ENCODE data around the gene SLC9A8. TPM values are rescaled to one million over a fixed set of nuclear protein-coding genes. Genes with fewer than 3 reads are reported as not detected.

Gene SLC9A8
- total RNA-seq, 1 experiment from 2014 or later: 6.5 TPM

DNA sequence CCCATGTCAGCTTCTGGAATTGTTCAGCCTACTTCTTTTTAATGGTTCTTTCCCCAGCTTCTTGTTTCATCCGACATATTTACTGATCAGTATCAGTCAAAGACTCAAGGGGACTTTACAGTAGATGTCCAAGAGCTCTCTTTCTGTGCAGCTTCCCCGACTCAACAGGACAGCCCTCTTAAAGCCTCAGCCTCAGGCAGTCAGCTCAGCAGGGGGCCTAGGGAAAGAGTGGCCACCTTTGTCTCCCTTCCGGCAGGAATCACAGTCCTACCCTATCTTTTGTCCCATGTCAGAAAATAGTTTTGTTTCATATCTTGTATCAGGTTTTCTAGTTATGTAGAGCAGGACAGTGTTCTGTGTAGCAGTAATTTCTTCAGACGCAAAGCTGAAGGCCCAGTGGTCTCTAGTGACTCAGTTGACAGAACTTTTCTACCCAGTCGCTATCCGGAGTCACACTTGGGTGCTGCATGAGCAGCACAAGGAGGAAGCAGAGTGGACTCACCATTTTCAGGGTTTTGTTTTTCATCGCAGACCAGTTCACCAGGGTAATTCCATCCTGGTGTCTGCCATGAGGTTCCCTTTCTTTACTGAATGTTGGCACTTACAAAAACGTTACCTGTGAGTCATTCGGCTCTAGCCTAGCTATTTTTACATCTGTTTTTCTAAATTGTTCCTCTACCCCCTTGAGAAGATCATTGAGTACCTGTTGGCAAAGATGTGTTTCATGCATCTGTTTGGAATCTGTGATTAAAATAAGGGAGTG, 55.0 kb downstream of the SLC9A8 start:
- Mint-ChIP-seq H3K4me1 (peaks cover 15% of the 10 kb centered on the region), H3K27ac (no peak overlapping the region), H3K36me3 (no peaks in the 10 kb centered on the region; the same call in 1 of the 2 replicates), H3K27me3 (ENCODE audit: low read depth) (no peaks in the 10 kb centered on the region), H3K9me3 (no peaks in the 10 kb centered on the region), H3K4me3 (no peak overlapping the region)
- DNase-seq (ENCODE audit: low spot score) (peak; percentile 57), ATAC-seq (peak; percentile 51)
- TF ChIP-seq, protein P1, sequence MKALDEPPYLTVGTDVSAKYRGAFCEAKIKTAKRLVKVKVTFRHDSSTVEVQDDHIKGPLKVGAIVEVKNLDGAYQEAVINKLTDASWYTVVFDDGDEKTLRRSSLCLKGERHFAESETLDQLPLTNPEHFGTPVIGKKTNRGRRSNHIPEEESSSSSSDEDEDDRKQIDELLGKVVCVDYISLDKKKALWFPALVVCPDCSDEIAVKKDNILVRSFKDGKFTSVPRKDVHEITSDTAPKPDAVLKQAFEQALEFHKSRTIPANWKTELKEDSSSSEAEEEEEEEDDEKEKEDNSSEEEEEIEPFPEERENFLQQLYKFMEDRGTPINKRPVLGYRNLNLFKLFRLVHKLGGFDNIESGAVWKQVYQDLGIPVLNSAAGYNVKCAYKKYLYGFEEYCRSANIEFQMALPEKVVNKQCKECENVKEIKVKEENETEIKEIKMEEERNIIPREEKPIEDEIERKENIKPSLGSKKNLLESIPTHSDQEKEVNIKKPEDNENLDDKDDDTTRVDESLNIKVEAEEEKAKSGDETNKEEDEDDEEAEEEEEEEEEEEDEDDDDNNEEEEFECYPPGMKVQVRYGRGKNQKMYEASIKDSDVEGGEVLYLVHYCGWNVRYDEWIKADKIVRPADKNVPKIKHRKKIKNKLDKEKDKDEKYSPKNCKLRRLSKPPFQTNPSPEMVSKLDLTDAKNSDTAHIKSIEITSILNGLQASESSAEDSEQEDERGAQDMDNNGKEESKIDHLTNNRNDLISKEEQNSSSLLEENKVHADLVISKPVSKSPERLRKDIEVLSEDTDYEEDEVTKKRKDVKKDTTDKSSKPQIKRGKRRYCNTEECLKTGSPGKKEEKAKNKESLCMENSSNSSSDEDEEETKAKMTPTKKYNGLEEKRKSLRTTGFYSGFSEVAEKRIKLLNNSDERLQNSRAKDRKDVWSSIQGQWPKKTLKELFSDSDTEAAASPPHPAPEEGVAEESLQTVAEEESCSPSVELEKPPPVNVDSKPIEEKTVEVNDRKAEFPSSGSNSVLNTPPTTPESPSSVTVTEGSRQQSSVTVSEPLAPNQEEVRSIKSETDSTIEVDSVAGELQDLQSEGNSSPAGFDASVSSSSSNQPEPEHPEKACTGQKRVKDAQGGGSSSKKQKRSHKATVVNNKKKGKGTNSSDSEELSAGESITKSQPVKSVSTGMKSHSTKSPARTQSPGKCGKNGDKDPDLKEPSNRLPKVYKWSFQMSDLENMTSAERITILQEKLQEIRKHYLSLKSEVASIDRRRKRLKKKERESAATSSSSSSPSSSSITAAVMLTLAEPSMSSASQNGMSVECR (CRISPR knock-in tag; IDR thresholded peaks at IDR 0.05; ENCODE audit: borderline replicate concordance): no peak
- no peak for TF ChIP-seq KAT7 (CRISPR knock-in tag; IDR thresholded peaks at IDR 0.05; ENCODE audit: borderline replicate concordance)
- TF ChIP-seq, protein P2, sequence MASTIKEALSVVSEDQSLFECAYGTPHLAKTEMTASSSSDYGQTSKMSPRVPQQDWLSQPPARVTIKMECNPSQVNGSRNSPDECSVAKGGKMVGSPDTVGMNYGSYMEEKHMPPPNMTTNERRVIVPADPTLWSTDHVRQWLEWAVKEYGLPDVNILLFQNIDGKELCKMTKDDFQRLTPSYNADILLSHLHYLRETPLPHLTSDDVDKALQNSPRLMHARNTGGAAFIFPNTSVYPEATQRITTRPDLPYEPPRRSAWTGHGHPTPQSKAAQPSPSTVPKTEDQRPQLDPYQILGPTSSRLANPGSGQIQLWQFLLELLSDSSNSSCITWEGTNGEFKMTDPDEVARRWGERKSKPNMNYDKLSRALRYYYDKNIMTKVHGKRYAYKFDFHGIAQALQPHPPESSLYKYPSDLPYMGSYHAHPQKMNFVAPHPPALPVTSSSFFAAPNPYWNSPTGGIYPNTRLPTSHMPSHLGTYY (CRISPR knock-in tag; IDR thresholded peaks at IDR 0.05): no peak
- TF ChIP-seq, protein P3, sequence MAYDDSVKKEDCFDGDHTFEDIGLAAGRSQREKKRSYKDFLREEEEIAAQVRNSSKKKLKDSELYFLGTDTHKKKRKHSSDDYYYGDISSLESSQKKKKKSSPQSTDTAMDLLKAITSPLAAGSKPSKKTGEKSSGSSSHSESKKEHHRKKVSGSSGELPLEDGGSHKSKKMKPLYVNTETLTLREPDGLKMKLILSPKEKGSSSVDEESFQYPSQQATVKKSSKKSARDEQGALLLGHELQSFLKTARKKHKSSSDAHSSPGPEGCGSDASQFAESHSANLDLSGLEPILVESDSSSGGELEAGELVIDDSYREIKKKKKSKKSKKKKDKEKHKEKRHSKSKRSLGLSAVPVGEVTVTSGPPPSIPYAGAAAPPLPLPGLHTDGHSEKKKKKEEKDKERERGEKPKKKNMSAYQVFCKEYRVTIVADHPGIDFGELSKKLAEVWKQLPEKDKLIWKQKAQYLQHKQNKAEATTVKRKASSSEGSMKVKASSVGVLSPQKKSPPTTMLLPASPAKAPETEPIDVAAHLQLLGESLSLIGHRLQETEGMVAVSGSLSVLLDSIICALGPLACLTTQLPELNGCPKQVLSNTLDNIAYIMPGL (CRISPR knock-in tag; IDR thresholded peaks at IDR 0.05): no peak
- TF ChIP-seq, protein P4, sequence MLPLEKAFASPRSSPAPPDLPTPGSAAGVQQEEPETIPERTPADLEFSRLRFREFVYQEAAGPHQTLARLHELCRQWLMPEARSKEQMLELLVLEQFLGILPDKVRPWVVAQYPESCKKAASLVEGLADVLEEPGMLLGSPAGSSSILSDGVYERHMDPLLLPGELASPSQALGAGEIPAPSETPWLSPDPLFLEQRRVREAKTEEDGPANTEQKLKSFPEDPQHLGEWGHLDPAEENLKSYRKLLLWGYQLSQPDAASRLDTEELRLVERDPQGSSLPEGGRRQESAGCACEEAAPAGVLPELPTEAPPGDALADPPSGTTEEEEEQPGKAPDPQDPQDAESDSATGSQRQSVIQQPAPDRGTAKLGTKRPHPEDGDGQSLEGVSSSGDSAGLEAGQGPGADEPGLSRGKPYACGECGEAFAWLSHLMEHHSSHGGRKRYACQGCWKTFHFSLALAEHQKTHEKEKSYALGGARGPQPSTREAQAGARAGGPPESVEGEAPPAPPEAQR (CRISPR knock-in tag; IDR thresholded peaks at IDR 0.05): no peak
- no peak for TF ChIP-seq NR1H2 (CRISPR knock-in tag; IDR thresholded peaks at IDR 0.05)
- no peak for TF ChIP-seq TEAD4 (CRISPR knock-in tag; IDR thresholded peaks at IDR 0.05)
- TF ChIP-seq TEAD1 (CRISPR knock-in tag; IDR thresholded peaks at IDR 0.05): no peak
- TF ChIP-seq, protein P5, sequence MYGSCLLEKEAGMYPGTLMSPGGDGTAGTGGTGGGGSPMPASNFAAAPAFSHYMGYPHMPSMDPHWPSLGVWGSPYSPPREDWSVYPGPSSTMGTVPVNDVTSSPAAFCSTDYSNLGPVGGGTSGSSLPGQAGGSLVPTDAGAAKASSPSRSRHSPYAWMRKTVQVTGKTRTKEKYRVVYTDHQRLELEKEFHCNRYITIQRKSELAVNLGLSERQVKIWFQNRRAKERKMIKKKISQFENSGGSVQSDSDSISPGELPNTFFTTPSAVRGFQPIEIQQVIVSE (CRISPR knock-in tag; IDR thresholded peaks at IDR 0.05; ENCODE audit: borderline replicate concordance): no peak
- no peak for TF ChIP-seq SP1 (CRISPR knock-in tag; conservative IDR thresholded peaks at IDR 0.05)
- no peak for TF ChIP-seq ZNF138 (CRISPR knock-in tag; conservative IDR thresholded peaks at IDR 0.05)
- no peak for TF ChIP-seq HMGA2 (CRISPR knock-in tag; IDR thresholded peaks at IDR 0.05)
- no peak for TF ChIP-seq FOXJ3 (CRISPR knock-in tag; IDR thresholded peaks at IDR 0.05; ENCODE audit: borderline replicate concordance)
- TF ChIP-seq, protein P6, sequence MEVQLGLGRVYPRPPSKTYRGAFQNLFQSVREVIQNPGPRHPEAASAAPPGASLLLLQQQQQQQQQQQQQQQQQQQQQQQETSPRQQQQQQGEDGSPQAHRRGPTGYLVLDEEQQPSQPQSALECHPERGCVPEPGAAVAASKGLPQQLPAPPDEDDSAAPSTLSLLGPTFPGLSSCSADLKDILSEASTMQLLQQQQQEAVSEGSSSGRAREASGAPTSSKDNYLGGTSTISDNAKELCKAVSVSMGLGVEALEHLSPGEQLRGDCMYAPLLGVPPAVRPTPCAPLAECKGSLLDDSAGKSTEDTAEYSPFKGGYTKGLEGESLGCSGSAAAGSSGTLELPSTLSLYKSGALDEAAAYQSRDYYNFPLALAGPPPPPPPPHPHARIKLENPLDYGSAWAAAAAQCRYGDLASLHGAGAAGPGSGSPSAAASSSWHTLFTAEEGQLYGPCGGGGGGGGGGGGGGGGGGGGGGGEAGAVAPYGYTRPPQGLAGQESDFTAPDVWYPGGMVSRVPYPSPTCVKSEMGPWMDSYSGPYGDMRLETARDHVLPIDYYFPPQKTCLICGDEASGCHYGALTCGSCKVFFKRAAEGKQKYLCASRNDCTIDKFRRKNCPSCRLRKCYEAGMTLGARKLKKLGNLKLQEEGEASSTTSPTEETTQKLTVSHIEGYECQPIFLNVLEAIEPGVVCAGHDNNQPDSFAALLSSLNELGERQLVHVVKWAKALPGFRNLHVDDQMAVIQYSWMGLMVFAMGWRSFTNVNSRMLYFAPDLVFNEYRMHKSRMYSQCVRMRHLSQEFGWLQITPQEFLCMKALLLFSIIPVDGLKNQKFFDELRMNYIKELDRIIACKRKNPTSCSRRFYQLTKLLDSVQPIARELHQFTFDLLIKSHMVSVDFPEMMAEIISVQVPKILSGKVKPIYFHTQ (CRISPR knock-in tag; IDR thresholded peaks at IDR 0.05): no peak
- TF ChIP-seq, protein P7, sequence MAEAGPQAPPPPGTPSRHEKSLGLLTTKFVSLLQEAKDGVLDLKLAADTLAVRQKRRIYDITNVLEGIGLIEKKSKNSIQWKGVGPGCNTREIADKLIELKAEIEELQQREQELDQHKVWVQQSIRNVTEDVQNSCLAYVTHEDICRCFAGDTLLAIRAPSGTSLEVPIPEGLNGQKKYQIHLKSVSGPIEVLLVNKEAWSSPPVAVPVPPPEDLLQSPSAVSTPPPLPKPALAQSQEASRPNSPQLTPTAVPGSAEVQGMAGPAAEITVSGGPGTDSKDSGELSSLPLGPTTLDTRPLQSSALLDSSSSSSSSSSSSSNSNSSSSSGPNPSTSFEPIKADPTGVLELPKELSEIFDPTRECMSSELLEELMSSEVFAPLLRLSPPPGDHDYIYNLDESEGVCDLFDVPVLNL (CRISPR knock-in tag; IDR thresholded peaks at IDR 0.05; ENCODE audit: borderline replicate concordance, low read depth): no peak
- no peak for TF ChIP-seq ZNF396 (CRISPR knock-in tag; IDR thresholded peaks at IDR 0.05; ENCODE audit: borderline replicate concordance)
- no peak for TF ChIP-seq MYBL2 (CRISPR knock-in tag; IDR thresholded peaks at IDR 0.05)
- TF ChIP-seq GTF2I (CRISPR knock-in tag; conservative IDR thresholded peaks at IDR 0.05): no peak
- ChIA-PET POLR2A (no interaction called here), CTCF (interaction anchor here (0.5 to 1.8 kb wide), 6 partner anchors 19 to 326 kb away, joined by 3 to 8 read pairs (median 4); no protein-coding TSS in a partner anchor)
